WTC11 (cell line): ENCODE results near the gene ENPP7.

ENCODE experiments used
- GRHL2 ChIP-seq: fragments of 250-450 bp; sonication (Bioruptor Pico); IDR thresholded peaks from 2 replicates; pipeline ENCODE4 v1.8.0; 2022; ENCODE audit warnings: mild to moderate bottlenecking, moderate library complexity; ENCODE audit not compliant: insufficient replicate concordance, severe bottlenecking
- IRF2 ChIP-seq: sonication (generic); formaldehyde crosslinking; IDR thresholded peaks from 2 replicates; pipeline ENCODE4 v1.8.0; 2022; ENCODE audit warnings: low read depth, missing genetic modification reagents, borderline replicate concordance
- RELA ChIP-seq: sonication (generic); formaldehyde crosslinking; IDR thresholded peaks from 2 replicates; pipeline ENCODE4 v1.8.1; 2022; ENCODE audit warnings: missing genetic modification reagents, mild to moderate bottlenecking, borderline replicate concordance
- TEAD4 ChIP-seq: sonication (generic); formaldehyde crosslinking; IDR thresholded peaks from 2 replicates; pipeline ENCODE4 v1.8.0; 2022; ENCODE audit warnings: mild to moderate bottlenecking, missing genetic modification reagents
- TF ChIP-seq, protein P1 (sequence below): sonication (generic); formaldehyde crosslinking; IDR thresholded peaks from 2 replicates; pipeline ENCODE4 v1.8.0; 2023; ENCODE audit warnings: missing genetic modification reagents
- TF ChIP-seq, protein P2 (sequence below): fragments of 200-600 bp; IDR thresholded peaks from 2 replicates; pipeline ENCODE4 v1.8.0; 2022; ENCODE audit warnings: antibody characterized with exemption
- TF ChIP-seq, protein P3 (sequence below): sonication (generic); formaldehyde crosslinking; IDR thresholded peaks from 2 replicates; pipeline ENCODE4 v1.8.1; 2022; ENCODE audit warnings: missing genetic modification reagents, borderline replicate concordance
- TF ChIP-seq, protein P4 (sequence below): sonication (generic); formaldehyde crosslinking; IDR thresholded peaks from 2 replicates; pipeline ENCODE4 v1.8.1; 2023; ENCODE audit warnings: mild to moderate bottlenecking, missing genetic modification reagents, moderate library complexity
- TF ChIP-seq, protein P5 (sequence below): sonication (generic); formaldehyde crosslinking; IDR thresholded peaks from 2 replicates; pipeline ENCODE4 v1.8.0; 2022; ENCODE audit warnings: mild to moderate bottlenecking, missing genetic modification reagents
- TF ChIP-seq, protein P6 (sequence below): sonication (generic); formaldehyde crosslinking; IDR thresholded peaks from 2 replicates; pipeline ENCODE4 v1.8.0; 2022; ENCODE audit warnings: mild to moderate bottlenecking, missing genetic modification reagents

DNA sequence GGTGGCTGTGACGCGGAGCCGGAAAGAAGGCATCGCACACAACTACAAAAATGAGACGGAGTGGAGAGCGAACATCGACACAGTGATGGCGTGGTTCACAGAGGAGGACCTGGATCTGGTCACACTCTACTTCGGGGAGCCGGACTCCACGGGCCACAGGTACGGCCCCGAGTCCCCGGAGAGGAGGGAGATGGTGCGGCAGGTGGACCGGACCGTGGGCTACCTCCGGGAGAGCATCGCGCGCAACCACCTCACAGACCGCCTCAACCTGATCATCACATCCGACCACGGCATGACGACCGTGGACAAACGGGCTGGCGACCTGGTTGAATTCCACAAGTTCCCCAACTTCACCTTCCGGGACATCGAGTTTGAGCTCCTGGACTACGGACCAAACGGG, 4.4 kb downstream of the ENPP7 start:
- TF ChIP-seq, protein P1, sequence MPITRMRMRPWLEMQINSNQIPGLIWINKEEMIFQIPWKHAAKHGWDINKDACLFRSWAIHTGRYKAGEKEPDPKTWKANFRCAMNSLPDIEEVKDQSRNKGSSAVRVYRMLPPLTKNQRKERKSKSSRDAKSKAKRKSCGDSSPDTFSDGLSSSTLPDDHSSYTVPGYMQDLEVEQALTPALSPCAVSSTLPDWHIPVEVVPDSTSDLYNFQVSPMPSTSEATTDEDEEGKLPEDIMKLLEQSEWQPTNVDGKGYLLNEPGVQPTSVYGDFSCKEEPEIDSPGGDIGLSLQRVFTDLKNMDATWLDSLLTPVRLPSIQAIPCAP (CRISPR knock-in tag), result no peak
- TF ChIP-seq, protein P2, sequence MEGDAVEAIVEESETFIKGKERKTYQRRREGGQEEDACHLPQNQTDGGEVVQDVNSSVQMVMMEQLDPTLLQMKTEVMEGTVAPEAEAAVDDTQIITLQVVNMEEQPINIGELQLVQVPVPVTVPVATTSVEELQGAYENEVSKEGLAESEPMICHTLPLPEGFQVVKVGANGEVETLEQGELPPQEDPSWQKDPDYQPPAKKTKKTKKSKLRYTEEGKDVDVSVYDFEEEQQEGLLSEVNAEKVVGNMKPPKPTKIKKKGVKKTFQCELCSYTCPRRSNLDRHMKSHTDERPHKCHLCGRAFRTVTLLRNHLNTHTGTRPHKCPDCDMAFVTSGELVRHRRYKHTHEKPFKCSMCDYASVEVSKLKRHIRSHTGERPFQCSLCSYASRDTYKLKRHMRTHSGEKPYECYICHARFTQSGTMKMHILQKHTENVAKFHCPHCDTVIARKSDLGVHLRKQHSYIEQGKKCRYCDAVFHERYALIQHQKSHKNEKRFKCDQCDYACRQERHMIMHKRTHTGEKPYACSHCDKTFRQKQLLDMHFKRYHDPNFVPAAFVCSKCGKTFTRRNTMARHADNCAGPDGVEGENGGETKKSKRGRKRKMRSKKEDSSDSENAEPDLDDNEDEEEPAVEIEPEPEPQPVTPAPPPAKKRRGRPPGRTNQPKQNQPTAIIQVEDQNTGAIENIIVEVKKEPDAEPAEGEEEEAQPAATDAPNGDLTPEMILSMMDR, result no peak
- TF ChIP-seq RELA (CRISPR knock-in tag), result no peak
- TF ChIP-seq, protein P3, sequence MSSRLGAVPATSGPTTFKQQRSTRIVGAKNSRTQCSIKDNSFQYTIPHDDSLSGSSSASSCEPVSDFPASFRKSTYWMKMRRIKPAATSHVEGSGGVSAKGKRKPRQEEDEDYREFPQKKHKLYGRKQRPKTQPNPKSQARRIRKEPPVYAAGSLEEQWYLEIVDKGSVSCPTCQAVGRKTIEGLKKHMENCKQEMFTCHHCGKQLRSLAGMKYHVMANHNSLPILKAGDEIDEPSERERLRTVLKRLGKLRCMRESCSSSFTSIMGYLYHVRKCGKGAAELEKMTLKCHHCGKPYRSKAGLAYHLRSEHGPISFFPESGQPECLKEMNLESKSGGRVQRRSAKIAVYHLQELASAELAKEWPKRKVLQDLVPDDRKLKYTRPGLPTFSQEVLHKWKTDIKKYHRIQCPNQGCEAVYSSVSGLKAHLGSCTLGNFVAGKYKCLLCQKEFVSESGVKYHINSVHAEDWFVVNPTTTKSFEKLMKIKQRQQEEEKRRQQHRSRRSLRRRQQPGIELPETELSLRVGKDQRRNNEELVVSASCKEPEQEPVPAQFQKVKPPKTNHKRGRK (CRISPR knock-in tag), result no peak
- no peak for TF ChIP-seq TEAD4 (CRISPR knock-in tag)
- TF ChIP-seq, protein P4, sequence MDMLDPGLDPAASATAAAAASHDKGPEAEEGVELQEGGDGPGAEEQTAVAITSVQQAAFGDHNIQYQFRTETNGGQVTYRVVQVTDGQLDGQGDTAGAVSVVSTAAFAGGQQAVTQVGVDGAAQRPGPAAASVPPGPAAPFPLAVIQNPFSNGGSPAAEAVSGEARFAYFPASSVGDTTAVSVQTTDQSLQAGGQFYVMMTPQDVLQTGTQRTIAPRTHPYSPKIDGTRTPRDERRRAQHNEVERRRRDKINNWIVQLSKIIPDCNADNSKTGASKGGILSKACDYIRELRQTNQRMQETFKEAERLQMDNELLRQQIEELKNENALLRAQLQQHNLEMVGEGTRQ (CRISPR knock-in tag), result no peak
- TF ChIP-seq, protein P5, sequence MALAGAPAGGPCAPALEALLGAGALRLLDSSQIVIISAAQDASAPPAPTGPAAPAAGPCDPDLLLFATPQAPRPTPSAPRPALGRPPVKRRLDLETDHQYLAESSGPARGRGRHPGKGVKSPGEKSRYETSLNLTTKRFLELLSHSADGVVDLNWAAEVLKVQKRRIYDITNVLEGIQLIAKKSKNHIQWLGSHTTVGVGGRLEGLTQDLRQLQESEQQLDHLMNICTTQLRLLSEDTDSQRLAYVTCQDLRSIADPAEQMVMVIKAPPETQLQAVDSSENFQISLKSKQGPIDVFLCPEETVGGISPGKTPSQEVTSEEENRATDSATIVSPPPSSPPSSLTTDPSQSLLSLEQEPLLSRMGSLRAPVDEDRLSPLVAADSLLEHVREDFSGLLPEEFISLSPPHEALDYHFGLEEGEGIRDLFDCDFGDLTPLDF (CRISPR knock-in tag), result no peak
- no peak for TF ChIP-seq GRHL2
- TF ChIP-seq, protein P6, sequence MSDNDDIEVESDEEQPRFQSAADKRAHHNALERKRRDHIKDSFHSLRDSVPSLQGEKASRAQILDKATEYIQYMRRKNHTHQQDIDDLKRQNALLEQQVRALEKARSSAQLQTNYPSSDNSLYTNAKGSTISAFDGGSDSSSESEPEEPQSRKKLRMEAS (CRISPR knock-in tag), result no peak
- no peak for TF ChIP-seq IRF2 (CRISPR knock-in tag)
